Spleen (tissue), 7 donors: ENCODE measurements around the gene NT5DC4.

Source experiments
- POLR2A ChIP-seq, 3 donors: fragments of 450-650 bp; IDR thresholded peaks; one replicate each; pipeline ENCODE4 v1.5.1; 2017; ENCODE audit warnings: antibody characterized with exemption in 3 of 3, mild to moderate bottlenecking in 1 of 3
- POLR2AphosphoS5 ChIP-seq, 3 donors: sonication (generic); formaldehyde crosslinking; IDR thresholded peaks; one replicate each; pipeline ENCODE4 v1.5.1; 2017; ENCODE audit warnings: antibody characterized with exemption in 3 of 3
- TF ChIP-seq, protein P1 (sequence below), 11 experiments: fragments of 200-600 bp in 7 of 11; fragments of 450-650 bp in 4 of 11; sonication (generic) in 4 of 11; IDR thresholded peaks in 8 of 11; conservative IDR thresholded peaks in 3 of 11; 1 replicate in 7 of 11; 2 replicates in 4 of 11; pipeline versions ENCODE4 v1.4.0 to v1.8.0; 2016 to 2021; ENCODE audit warnings: antibody characterized with exemption in 11 of 11, inconsistent platforms in 4 of 11, mild to moderate bottlenecking in 1 of 11
- donor health status: DM: no; HTN: no; CAD: no; lungs with moderate emphysema.
- donor health status: DM: no; HTN: no; CAD: no.
- donor health status: DM: no; HTN: no; CAD: no.

DNA sequence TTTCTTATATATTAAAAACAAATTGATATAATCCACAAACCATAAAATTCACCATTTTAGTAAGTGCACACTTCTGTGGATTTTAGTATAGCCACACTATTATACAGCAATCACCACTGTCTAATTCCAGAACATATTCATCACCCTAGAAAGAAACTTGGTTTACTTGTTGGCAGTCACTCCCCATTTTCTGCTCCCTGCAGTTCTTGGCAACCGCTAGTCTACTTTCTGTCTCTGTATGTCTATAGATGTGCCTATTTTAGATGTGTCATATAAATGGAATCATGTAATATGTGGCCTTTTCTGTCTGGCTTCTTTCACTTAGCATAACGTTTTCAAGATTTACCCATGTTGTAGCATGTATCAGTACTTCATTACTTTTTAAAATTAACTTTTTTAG, 37.9 kb downstream of the NT5DC4 start:
- TF ChIP-seq, protein P1, sequence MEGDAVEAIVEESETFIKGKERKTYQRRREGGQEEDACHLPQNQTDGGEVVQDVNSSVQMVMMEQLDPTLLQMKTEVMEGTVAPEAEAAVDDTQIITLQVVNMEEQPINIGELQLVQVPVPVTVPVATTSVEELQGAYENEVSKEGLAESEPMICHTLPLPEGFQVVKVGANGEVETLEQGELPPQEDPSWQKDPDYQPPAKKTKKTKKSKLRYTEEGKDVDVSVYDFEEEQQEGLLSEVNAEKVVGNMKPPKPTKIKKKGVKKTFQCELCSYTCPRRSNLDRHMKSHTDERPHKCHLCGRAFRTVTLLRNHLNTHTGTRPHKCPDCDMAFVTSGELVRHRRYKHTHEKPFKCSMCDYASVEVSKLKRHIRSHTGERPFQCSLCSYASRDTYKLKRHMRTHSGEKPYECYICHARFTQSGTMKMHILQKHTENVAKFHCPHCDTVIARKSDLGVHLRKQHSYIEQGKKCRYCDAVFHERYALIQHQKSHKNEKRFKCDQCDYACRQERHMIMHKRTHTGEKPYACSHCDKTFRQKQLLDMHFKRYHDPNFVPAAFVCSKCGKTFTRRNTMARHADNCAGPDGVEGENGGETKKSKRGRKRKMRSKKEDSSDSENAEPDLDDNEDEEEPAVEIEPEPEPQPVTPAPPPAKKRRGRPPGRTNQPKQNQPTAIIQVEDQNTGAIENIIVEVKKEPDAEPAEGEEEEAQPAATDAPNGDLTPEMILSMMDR (IDR thresholded peaks at IDR 0.05 in 8 of 11, conservative IDR thresholded peaks at IDR 0.05 in 3 of 11), result no peak
- TF ChIP-seq POLR2AphosphoS5 (IDR thresholded peaks at IDR 0.05) (no peak), POLR2A (IDR thresholded peaks at IDR 0.05) (no peak)
